Stimulated activated CD4-positive, alpha-beta T cell treated with anti-CD3 and anti-CD28 coated beads, Interleukin-2, amount 100 ng/mL, for 48 hours (primary cell): Measurements from ENCODE around the gene HOXA9.

Experiments used
- DNase-seq, 2 donors: peaks; one replicate each; pipeline ENCODE4 v3.0.0-alpha.2; 2020

Gene HOXA9

GRCh38 chr7:27141137-27141922 is 24.0 kb downstream of the HOXA9 start:
- no peak for DNase-seq

- DNase-seq = no peak
These were observed 25.0 kb downstream of the HOXA9 start for GRCh38 chr7:27140126-27140857.

DNA sequence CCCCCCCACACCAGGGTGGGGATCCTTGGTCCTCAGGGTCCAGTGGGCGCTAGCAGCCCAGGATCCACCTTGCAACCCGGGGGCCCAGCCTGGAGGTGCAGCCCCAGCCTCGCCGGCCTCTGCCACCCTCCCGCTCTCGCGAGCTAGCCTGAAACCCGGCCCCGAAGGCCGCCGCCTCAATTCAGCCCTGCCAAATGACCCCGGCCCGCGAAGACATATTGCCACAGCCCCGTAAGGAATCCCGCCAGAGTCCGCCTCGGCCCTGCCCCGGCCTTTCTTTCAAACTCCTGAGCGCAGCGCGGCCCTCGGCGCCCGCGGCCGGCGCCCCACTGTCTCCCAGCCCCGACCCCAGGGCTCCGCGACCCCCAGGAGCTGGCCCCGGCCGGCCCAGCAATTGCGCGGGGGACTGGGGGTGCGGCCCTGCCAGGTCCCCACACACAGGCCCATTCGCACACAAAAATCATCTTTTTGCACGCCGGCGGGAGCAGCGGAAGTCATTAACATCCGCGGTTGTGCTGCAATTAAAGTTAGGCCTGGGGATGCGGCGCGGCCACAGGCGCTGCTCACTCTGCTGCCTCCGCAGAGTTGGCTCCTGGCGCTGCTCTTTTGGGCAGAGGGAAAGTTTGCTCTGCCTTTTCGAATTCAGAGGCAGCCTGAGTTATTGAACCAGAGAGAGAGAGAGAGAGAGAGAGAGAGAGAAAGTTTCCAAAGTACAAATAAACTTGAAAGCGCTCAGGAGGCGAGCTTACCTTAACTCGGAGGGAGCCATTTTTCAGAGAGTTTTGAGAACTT is 25.8 kb downstream of the HOXA9 start:
- DNase-seq = no peak

- DNase-seq = no peak
These were observed 26.4 kb downstream of the HOXA9 start for GRCh38 chr7:27138985-27139333.

DNA sequence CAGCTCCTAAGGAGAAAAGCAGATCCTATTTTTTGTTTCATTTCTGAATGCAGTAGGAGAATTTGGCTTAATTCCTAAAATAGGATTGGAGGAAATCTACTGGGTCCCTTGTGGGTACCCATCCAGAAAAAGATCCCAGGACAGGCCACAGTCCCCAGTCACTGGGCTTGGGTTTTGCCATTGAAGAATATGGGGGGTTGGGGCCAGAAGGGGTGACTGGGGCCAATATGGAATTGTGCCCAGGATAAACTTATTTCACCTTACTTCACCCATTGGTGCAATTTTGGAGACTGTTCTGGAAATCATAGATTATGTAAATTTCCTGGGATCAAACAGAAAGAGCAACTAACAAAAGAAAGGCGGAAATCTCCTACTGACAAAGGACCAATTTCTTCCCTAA is 26.9 kb downstream of the HOXA9 start:
- DNase-seq = no peak

- DNase-seq = no peak
These were observed 27.6 kb downstream of the HOXA9 start for GRCh38 chr7:27137640-27138315.

- DNase-seq = no peak
These were observed 30.9 kb downstream of the HOXA9 start for GRCh38 chr7:27134392-27134791.

DNA sequence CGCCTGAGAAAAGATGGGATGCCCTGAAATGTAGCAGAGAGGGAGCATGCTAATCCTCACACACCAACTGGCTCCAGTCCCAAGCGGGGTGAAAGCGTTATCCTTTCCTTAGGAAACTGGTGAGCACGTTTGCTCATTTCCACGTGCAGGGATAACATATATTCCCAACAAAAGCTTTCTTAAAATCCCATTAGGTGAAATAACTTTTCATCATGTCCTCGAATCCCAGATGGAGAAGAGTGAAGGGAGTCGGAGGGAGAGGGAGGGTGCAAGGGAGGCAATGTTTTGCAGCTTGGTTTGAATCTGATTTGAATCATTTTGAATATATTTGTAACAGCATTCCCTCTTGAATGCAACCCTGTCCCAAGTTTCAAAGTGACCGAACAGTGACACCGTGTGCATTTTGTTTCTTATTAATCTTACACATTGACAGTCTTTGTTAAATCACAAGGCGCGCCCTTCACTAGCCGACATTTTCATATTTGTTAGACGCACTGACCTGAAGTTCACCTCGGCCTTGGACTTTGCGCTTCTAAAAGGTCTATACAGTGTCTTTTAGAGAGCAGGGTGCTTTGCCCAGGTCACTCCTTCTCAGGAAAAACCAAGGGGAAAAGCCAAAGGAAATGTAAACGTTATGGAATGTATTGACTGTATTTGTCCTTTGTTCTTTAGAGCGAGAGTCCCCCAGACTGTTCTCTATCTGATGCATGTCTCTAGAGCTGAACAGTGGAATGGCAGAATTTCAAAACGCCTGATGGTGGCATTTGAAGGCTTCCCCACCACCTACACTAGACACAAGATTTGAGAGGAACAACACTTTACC is 31.7 kb downstream of the HOXA9 start:
- DNase-seq = no peak

DNA sequence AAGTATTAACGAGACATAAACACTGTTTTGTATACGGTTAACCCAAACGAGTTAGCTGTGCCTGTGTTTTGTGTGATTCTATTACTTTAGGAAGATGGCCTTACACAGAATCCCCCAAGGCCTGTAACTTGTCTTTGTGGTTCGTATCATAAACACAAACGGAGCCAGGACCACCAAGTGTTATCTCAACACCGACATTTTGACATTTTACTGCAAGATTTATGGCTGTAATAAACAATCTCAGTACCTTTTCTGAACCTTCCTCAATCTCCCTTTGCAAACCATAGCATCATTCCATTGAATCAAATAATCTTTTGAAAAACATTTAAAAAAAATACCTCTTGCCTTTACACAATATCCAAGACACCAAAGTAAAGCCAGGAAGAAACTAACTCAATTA is 32.4 kb downstream of the HOXA9 start:
- DNase-seq = no peak

- DNase-seq = no peak
These were observed 33.1 kb downstream of the HOXA9 start for GRCh38 chr7:27132214-27132613.

DNA sequence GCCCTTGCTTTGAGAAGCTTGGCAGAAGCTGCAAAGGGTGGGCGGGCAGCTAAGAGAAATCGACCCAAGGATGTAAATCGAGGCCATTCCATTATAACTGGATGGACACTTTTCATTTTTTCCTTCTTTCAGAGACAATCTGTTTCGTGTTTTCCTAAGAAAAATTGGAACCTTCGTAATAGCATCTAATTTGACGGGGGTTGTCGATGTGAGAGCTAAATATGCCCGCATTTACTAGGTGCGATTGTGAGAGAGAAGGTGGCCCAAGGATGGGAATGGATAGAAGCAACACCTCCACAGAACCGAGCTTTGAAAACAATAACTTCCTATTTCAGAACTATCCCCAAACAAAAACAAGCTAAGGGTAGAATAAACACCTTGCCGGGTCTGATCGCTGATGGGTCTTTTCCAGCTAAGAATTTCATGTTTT is 33.9 kb downstream of the HOXA9 start:
- no peak for DNase-seq

- DNase-seq = peak; percentile 62 to 70
These were observed 34.6 kb downstream of the HOXA9 start, which contains the start of gene HOXA4 for GRCh38 chr7:27130540-27131389. Gene HOXA4, minus strand, starts transcription at chr7:27130757. Its CDS starts 24 bp downstream, at chr7:27130733.

- DNase-seq = no peak
These were observed 35.4 kb downstream of the HOXA9 start for GRCh38 chr7:27129729-27130539.

DNA sequence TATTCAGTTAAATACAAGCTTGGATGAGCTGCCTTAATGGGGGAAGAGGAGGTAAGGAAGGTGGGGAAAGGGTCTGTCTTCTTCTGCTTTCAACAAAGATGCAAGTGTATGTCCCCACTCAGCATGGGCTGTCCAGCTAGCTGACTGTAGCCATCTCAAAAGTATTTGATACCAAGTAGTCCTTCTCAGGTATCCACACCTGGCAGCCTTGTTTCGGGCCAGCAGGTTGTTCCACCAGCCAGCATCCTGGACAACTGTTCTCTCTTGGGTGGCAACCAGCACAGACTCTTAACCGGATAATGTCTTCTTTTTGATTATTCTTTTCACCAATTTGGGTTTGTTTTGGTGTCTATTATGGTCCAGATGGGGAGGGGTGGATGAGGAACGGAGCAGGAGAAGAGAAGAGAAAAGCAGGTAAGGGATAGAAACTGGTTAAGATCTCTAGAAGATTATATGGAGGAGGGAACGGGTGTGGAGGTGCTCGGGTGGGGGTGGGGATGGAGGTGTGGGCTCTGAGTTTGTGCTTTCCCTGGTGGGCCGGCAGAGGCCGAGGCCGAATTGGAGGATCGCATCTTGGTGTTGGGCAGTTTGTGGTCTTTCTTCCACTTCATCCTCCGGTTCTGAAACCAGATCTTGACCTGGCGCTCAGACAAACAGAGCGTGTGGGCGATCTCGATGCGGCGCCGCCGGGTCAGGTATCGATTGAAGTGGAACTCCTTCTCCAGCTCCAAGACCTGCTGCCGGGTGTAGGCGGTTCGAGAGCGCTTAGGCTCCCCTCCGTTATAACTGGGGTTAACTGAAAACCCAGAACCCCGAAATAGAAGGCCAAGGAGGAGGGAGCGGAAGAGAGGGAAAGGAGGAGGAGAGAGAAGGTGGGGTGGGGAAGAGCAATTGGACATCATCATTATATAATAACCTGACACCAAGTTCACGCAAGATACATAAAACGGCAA is 36.3 kb downstream of the HOXA9 start:
- no peak for DNase-seq

GRCh38 chr7:27128034-27128433 is 37.3 kb downstream of the HOXA9 start:
- no peak for DNase-seq

DNA sequence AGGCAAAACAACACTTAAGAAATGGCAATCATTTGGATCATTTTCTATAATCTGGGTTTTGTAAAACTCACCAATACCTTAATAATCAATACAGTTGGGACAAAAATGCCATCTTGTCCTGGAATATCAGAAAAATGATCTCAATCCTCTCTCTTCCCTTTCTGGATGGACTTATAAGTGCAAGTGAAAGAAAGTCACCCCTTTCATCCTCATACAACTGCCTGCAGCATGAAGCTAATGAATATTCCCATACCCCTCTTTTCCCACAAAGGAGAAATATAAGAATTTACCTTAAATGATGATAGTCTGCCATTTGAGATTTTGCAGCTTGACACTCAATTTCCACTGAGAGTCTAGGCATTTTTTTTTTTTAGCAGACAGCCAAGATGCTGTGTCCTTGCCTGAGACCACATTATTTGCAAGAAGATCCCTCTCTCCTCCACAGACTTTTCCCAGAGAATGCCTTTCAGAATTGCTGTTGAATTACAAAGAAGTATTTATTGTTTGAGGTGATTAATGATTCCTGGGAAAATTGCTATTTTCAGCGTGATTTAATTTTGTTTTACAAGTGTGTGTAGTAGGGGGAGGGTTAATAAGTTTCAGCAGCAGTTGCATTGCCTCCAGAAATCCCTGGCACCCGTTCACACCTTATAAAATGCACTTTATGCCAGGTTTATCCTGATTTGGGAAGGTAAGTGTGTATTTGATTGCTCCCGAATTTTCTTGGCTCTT is 38.6 kb downstream of the HOXA9 start:
- no peak for DNase-seq

GRCh38 chr7:27125986-27126394 is 39.3 kb downstream of the HOXA9 start:
- no peak for DNase-seq
